Measurements from ENCODE around the gene MRPL23.

The MRPL23 gene

GRCh38 chr11:1982873-1983600 lies 35.9 kb downstream of the MRPL23 start:
- H3K4me1 ChIP-seq (ENCODE audit: control insufficient read depth, insufficient read depth, low read length) = no peaks in the 10 kb centered on the region
- no peak overlapping the region for H3K4me3 ChIP-seq (ENCODE audit: low read length)
- no peak overlapping the region for H3K9ac ChIP-seq (ENCODE audit: low read length)
- H3K27me3 ChIP-seq (ENCODE audit: control insufficient read depth, insufficient read depth, low read length) = no peaks in the 10 kb centered on the region
- H3K27ac ChIP-seq (ENCODE audit: low read depth, low read length) = no peak overlapping the region
- H3K36me3 ChIP-seq (ENCODE audit: control insufficient read depth, insufficient read depth, low read length) = no peaks in the 10 kb centered on the region

DNA sequence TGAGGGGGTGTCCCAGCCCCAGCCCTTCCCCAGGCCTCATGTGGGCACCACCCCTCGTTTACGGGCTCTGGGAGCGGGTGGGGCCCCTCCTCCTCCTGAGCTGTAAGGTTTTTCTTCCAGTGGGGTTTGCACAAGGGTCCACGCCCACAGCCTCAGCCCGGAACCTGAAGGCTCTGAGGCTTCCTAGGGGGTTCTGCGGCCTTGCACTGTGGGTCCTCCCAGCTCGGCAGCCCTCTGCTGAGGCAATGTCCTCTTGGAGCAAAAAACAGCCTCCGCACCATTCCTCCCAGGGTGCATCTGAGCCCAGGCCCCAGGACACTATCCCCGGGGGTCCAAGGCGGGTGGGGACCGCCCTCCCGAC lies 36.4 kb downstream of the MRPL23 start:
- no peak overlapping the region for H3K9ac ChIP-seq (ENCODE audit: low read length)
- no peak overlapping the region for H3K27ac ChIP-seq (ENCODE audit: low read depth, low read length)
- H3K4me3 ChIP-seq (ENCODE audit: low read length) = no peak overlapping the region
- no peaks in the 10 kb centered on the region for H3K27me3 ChIP-seq (ENCODE audit: control insufficient read depth, insufficient read depth, low read length)
- H3K4me1 ChIP-seq (ENCODE audit: control insufficient read depth, insufficient read depth, low read length) = no peaks in the 10 kb centered on the region
- no peaks in the 10 kb centered on the region for H3K36me3 ChIP-seq (ENCODE audit: control insufficient read depth, insufficient read depth, low read length)

DNA sequence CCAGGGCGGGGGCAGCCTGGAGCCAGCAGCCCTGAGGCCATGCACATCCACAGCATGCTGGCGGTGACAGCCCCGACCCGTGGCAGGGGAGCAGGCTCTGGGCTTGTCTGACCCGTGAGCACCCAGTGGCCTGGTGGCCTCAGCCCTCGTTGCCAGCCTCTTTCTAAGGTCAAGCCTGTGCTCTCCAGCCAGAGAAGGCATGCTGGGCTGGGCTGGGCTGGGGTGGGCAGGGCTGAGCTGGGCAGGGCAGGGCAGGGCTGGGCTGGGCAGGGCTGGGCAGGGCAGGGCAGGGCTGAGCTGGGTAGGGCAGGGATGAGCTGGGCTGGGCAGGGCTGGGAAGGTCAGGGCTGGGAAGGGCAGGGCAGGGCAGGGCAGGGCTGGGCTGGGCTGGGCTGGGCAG lies 39.9 kb downstream of the MRPL23 start:
- Histone ChIP-seq H3K9ac (ENCODE audit: low read length) (no peak overlapping the region), H3K4me3 (ENCODE audit: low read length) (no peak overlapping the region), H3K27me3 (ENCODE audit: control insufficient read depth, insufficient read depth, low read length) (no peaks in the 10 kb centered on the region), H3K4me1 (ENCODE audit: control insufficient read depth, insufficient read depth, low read length) (no peaks in the 10 kb centered on the region), H3K27ac (ENCODE audit: low read depth, low read length) (no peak overlapping the region), H3K36me3 (ENCODE audit: control insufficient read depth, insufficient read depth, low read length) (no peaks in the 10 kb centered on the region)

GRCh38 chr11:1988174-1988573 lies 41.0 kb downstream of the MRPL23 start:
- Histone ChIP-seq H3K9ac (ENCODE audit: low read length) (no peak overlapping the region), H3K27me3 (ENCODE audit: control insufficient read depth, insufficient read depth, low read length) (no peaks in the 10 kb centered on the region), H3K4me1 (ENCODE audit: control insufficient read depth, insufficient read depth, low read length) (no peaks in the 10 kb centered on the region), H3K27ac (ENCODE audit: low read depth, low read length) (no peak overlapping the region), H3K36me3 (ENCODE audit: control insufficient read depth, insufficient read depth, low read length) (no peaks in the 10 kb centered on the region), H3K4me3 (ENCODE audit: low read length) (no peak overlapping the region)

DNA sequence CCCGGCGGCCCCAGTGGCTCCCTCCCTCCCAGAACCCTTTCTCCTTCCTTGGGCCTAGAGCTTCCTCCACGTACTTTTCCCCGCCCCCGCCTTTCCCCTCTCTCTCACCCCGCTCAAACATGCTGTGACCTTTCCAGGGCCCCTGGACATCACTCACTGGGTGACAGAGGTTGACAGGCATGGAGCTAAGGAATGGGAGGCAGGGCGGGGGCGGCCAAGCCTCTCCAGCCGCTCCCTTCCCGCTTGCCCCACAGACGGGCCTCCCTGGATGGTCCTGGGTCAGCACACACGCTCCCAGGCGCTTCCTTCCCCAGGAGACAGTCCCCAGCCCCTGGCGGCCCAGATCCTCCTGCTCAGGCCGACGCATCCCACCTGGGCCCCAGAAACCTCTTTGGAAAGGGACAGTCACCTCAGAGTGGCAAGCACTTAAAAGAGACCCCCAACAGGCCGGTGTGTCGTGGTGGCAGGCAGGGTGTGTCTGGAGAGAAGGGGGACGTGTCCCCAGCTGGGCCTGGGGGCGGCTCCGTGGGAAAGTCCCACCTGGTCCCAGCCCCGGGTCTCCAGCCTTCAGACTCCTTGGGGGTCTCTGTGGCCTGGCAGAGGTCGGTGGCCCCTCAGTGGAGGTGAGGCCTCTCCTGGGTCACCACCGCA lies 41.7 kb downstream of the MRPL23 start:
- H3K4me1 ChIP-seq (ENCODE audit: control insufficient read depth, insufficient read depth, low read length) = no peaks in the 10 kb centered on the region
- no peak overlapping the region for H3K4me3 ChIP-seq (ENCODE audit: low read length)
- no peak overlapping the region for H3K27ac ChIP-seq (ENCODE audit: low read depth, low read length)
- H3K27me3 ChIP-seq (ENCODE audit: control insufficient read depth, insufficient read depth, low read length) = no peaks in the 10 kb centered on the region
- no peaks in the 10 kb centered on the region for H3K36me3 ChIP-seq (ENCODE audit: control insufficient read depth, insufficient read depth, low read length)
- no peak overlapping the region for H3K9ac ChIP-seq (ENCODE audit: low read length)

GRCh38 chr11:1989953-1990352 lies 42.8 kb downstream of the MRPL23 start:
- Histone ChIP-seq H3K4me1 (ENCODE audit: control insufficient read depth, insufficient read depth, low read length) (no peaks in the 10 kb centered on the region), H3K9ac (ENCODE audit: low read length) (no peak overlapping the region), H3K4me3 (ENCODE audit: low read length) (no peak overlapping the region), H3K27me3 (ENCODE audit: control insufficient read depth, insufficient read depth, low read length) (no peaks in the 10 kb centered on the region), H3K36me3 (ENCODE audit: control insufficient read depth, insufficient read depth, low read length) (no peaks in the 10 kb centered on the region), H3K27ac (ENCODE audit: low read depth, low read length) (no peak overlapping the region)

DNA sequence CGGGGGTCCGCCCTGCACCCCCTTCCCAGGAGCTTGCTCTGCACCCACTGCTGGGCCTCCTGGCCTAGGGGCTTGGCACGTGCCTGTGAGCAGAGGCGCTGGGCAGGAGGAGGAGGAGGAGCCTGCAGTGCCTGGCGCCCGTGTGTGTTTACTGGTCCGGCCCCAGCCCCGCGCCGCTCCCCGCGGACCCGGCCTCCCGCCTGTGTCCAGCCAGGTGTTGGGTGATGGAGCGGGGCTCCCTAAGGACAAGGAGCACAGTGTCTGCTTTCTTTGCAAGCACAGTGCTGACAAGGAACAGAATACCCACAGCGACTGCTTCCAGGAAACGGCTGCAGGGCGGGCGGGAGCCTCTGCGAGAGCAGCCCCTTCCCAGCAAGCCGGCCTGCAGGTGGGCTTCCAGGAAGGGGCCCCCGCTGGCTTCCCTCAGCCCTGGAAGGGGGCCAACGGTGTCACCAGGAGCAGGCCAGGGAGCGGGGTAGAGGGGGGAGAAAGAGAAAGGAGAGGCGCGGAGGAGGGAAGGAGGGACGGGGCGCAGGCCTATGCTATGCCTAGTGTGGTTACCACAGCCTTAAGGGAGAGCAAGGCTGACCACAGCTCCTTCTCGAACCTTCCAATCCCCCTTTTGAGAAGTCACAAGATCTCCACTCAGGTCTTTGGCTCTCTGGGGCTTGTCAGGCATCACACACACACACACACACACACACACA lies 43.9 kb downstream of the MRPL23 start:
- no peak overlapping the region for H3K9ac ChIP-seq (ENCODE audit: low read length)
- H3K27me3 ChIP-seq (ENCODE audit: control insufficient read depth, insufficient read depth, low read length) = no peaks in the 10 kb centered on the region
- H3K36me3 ChIP-seq (ENCODE audit: control insufficient read depth, insufficient read depth, low read length) = no peaks in the 10 kb centered on the region
- H3K4me1 ChIP-seq (ENCODE audit: control insufficient read depth, insufficient read depth, low read length) = no peaks in the 10 kb centered on the region
- no peak overlapping the region for H3K27ac ChIP-seq (ENCODE audit: low read depth, low read length)
- no peak overlapping the region for H3K4me3 ChIP-seq (ENCODE audit: low read length)

- Histone ChIP-seq H3K4me1 (ENCODE audit: control insufficient read depth, insufficient read depth, low read length) (no peaks in the 10 kb centered on the region), H3K27ac (ENCODE audit: low read depth, low read length) (no peak overlapping the region), H3K4me3 (ENCODE audit: low read length) (no peak overlapping the region), H3K27me3 (ENCODE audit: control insufficient read depth, insufficient read depth, low read length) (no peaks in the 10 kb centered on the region), H3K36me3 (ENCODE audit: control insufficient read depth, insufficient read depth, low read length) (no peaks in the 10 kb centered on the region), H3K9ac (ENCODE audit: low read length) (no peak overlapping the region)
Observed at GRCh38 chr11:1992111-1992510, 45.0 kb downstream of the MRPL23 start.

DNA sequence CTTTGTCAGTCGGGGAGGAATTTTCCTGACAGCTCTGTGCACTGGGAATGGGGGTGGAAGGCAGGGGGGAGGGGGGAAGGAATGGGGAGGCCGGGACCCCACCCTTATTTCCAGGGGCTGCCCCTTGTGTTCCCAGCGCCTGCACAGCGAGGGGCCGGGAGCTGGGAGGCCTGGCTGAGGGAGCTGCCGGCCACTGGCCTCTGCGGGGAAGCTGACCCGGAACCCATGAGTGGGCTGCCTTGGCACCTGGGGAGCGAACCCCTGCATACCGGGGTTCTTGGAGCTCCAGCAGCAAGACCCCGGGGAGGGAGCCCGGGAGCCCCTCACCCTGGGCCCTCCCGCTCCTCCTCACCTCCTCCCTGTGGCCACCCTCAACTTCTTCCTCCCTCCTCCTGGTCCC lies 47.0 kb downstream of the MRPL23 start:
- H3K27me3 ChIP-seq (ENCODE audit: control insufficient read depth, insufficient read depth, low read length) = no peaks in the 10 kb centered on the region
- H3K27ac ChIP-seq (ENCODE audit: low read depth, low read length) = no peak overlapping the region
- H3K4me1 ChIP-seq (ENCODE audit: control insufficient read depth, insufficient read depth, low read length) = no peaks in the 10 kb centered on the region
- H3K36me3 ChIP-seq (ENCODE audit: control insufficient read depth, insufficient read depth, low read length) = no peaks in the 10 kb centered on the region
- no peak overlapping the region for H3K9ac ChIP-seq (ENCODE audit: low read length)
- H3K4me3 ChIP-seq (ENCODE audit: low read length) = no peak overlapping the region

GRCh38 chr11:1997755-1998154 lies 50.6 kb downstream of the MRPL23 start, which contains the start of gene H19:
Gene H19 (minus strand): TSS chr11:1997842.
- H3K4me1 ChIP-seq (ENCODE audit: control insufficient read depth, insufficient read depth, low read length) = no peaks in the 10 kb centered on the region
- no peaks in the 10 kb centered on the region for H3K27me3 ChIP-seq (ENCODE audit: control insufficient read depth, insufficient read depth, low read length)
- H3K4me3 ChIP-seq (ENCODE audit: low read length) = no peak within 1 kb of the TSS
- no peaks in the 10 kb centered on the region for H3K36me3 ChIP-seq (ENCODE audit: control insufficient read depth, insufficient read depth, low read length)
- no peak within 1 kb of the TSS for H3K27ac ChIP-seq (ENCODE audit: low read depth, low read length)
- H3K9ac ChIP-seq (ENCODE audit: low read length) = no peak within 1 kb of the TSS

- no peak overlapping the region for H3K9ac ChIP-seq (ENCODE audit: low read length)
- H3K36me3 ChIP-seq (ENCODE audit: control insufficient read depth, insufficient read depth, low read length) = no peaks in the 10 kb centered on the region
- no peaks in the 10 kb centered on the region for H3K4me1 ChIP-seq (ENCODE audit: control insufficient read depth, insufficient read depth, low read length)
- H3K27me3 ChIP-seq (ENCODE audit: control insufficient read depth, insufficient read depth, low read length) = no peaks in the 10 kb centered on the region
- H3K27ac ChIP-seq (ENCODE audit: low read depth, low read length) = no peak overlapping the region
- H3K4me3 ChIP-seq (ENCODE audit: low read length) = no peak overlapping the region
Observed at GRCh38 chr11:1998290-1998689, 51.2 kb downstream of the MRPL23 start.

GRCh38 chr11:1998861-1999260 lies 51.7 kb downstream of the MRPL23 start:
- Histone ChIP-seq H3K9ac (ENCODE audit: low read length) (no peak overlapping the region), H3K36me3 (ENCODE audit: control insufficient read depth, insufficient read depth, low read length) (no peaks in the 10 kb centered on the region)

More at GRCh38 chr11:1998861-1999260, 51.7 kb downstream of the MRPL23 start:
- Histone ChIP-seq H3K27ac (ENCODE audit: low read depth, low read length) (no peak overlapping the region), H3K4me3 (ENCODE audit: low read length) (no peak overlapping the region), H3K27me3 (ENCODE audit: control insufficient read depth, insufficient read depth, low read length) (no peaks in the 10 kb centered on the region), H3K4me1 (ENCODE audit: control insufficient read depth, insufficient read depth, low read length) (no peaks in the 10 kb centered on the region)

Measured in rectal smooth muscle tissue (tissue), 1 donor.